PC-9 (cell line): ENCODE data around the gene HTR3D. TPM values are rescaled to one million over a fixed set of nuclear protein-coding genes. Genes with fewer than 3 reads are reported as not detected.
"Not testable (repeated sequence)": the region's sequence is repeated elsewhere in the genome, so short reads cannot be mapped to it uniquely, and the experiment has no call there.

ENCODE experiments used
- BruUV-seq: library from RNA; stranded (reverse); fragments of 400-500 nt; replicated peaks from 2 replicates; lab custom pipeline; 2021; lab: Mats Ljungman, UMichigan
- CTCF ChIA-PET: fragments of 300-600 bp; sonication (Branson Sonifier 250); formaldehyde crosslinking; loops from one replicate; lab custom pipeline; 2022; ENCODE audit warnings: antibody characterized with exemption; lab: Charles Lee
- POLR2A ChIA-PET: fragments of 300-600 bp; sonication (Branson Sonifier 250); formaldehyde crosslinking; loops from one replicate; lab custom pipeline; 2022; ENCODE audit warnings: antibody characterized with exemption; ENCODE audit not compliant: unreplicated experiment; lab: Charles Lee
- DNase-seq, 2 experiments: peaks; one replicate each; pipeline versions ENCODE4 v3.0.0 to v3.0.0-alpha.2; 2015 to 2022; ENCODE audit warnings: mixed read lengths in 1 of 2
- H2AFZ ChIP-seq: fragments of 200-600 bp; sonication (generic); 2 replicates; pipeline ENCODE4 v1.8.1; 2017; ENCODE audit warnings: antibody characterized with exemption
- H3F3A ChIP-seq: fragments of 200-600 bp; sonication (generic); 2 replicates; pipeline ENCODE4 v1.8.1; 2017; ENCODE audit warnings: antibody characterized with exemption, mild to moderate bottlenecking, low read depth; ENCODE audit not compliant: insufficient read depth
- H3K27ac ChIP-seq: fragments of 200-600 bp; sonication (generic); 2 replicates; pipeline ENCODE4 v1.6.1; 2016; ENCODE audit warnings: mixed run types
- H3K27me3 ChIP-seq: fragments of 200-600 bp; sonication (generic); 2 replicates; pipeline ENCODE4 v1.6.1; 2016; ENCODE audit warnings: low read depth, mixed run types; ENCODE audit not compliant: insufficient read depth
- H3K36me3 ChIP-seq: fragments of 200-600 bp; sonication (generic); 2 replicates; pipeline ENCODE4 v1.6.1; 2016; ENCODE audit warnings: low read depth, mixed run types
- H3K4me1 ChIP-seq: fragments of 200-600 bp; sonication (generic); replicated peaks from 2 replicates; pipeline ENCODE4 v1.6.1; 2016; ENCODE audit warnings: mixed run types; ENCODE audit not compliant: insufficient read depth
- H3K4me2 ChIP-seq: fragments of 200-600 bp; sonication (generic); 2 replicates; pipeline ENCODE4 v1.6.1; 2017; ENCODE audit warnings: mixed run types
- H3K4me3 ChIP-seq: fragments of 200-600 bp; sonication (generic); 2 replicates; pipeline ENCODE4 v1.6.1; 2016; ENCODE audit warnings: mixed run types
- H3K79me2 ChIP-seq: fragments of 200-600 bp; sonication (generic); 2 replicates; pipeline ENCODE4 v1.6.1; 2017; ENCODE audit warnings: low read depth, mixed run types
- H3K9me2 ChIP-seq: fragments of 200-600 bp; sonication (generic); 2 replicates; pipeline ENCODE4 v1.8.1; 2017; ENCODE audit warnings: mild to moderate bottlenecking; ENCODE audit not compliant: insufficient read depth
- H3K9me3 ChIP-seq: fragments of 200-600 bp; sonication (generic); 2 replicates; pipeline ENCODE4 v1.8.1; 2016; ENCODE audit warnings: low read depth; ENCODE audit not compliant: insufficient read depth
- H4K20me1 ChIP-seq: fragments of 200-600 bp; sonication (generic); 2 replicates; pipeline ENCODE4 v1.8.1; 2017; ENCODE audit not compliant: insufficient read depth
- CTCF ChIP-seq: fragments of 200-600 bp; sonication (generic); conservative IDR thresholded peaks from 2 replicates; pipeline ENCODE4 v1.6.1; 2017; ENCODE audit warnings: mixed run types, antibody characterized with exemption, mild to moderate bottlenecking, moderate library complexity
- EZH2 ChIP-seq: fragments of 200-600 bp; sonication (generic); IDR thresholded peaks from 2 replicates; pipeline ENCODE4 v1.8.0; 2017; ENCODE audit warnings: antibody characterized with exemption, low read depth
- intact Hi-C: fragments of 100-400 bp; cut with micrococcal nuclease; formaldehyde crosslinking; loops from one replicate; pipeline ENCODE4 v1.10.0; 2022; ENCODE audit not compliant: unreplicated experiment
- total RNA-seq: library from RNA; stranded (reverse); gene quantifications from 2 replicates; pipeline ENCODE4 v1.2.3, GENCODE V29; 2021

The HTR3D gene
- total RNA-seq, 1 experiment from 2014 or later, result not detected

- CTCF ChIA-PET, result interaction anchor here (0.5 kb wide), 1 partner anchor 21 kb away, joined by 5 read pairs; no protein-coding TSS in a partner anchor
Observed at GRCh38 chr3:184067573-184068055, 36.1 kb downstream of the HTR3D start.

DNA sequence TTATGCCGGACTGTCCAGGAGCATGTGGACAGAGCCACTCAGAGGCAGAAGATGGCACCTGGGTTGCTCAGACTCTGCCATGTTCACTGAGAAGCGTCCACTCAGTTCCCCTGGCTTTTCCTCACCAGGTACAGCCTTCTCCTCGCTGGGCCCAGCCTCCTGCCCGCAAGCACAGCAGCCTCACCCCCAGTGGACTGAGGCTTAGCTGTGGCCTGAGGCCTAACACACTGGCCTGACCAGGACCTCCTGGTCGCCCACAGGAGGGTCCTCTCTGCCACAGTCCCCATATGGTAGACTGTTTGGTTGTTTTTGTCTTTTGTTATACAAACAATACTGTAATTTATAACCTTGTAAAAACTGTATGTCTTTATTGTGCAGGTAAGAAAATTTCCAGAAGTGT, 36.8 kb downstream of the HTR3D start:
- BruUV-seq, result no TSS peak
- peaks cover 6% of the 10 kb centered on the region; the same call in 1 of the 2 replicates for H3K27me3 ChIP-seq
- DNase-seq, result no peak
- H3K9me2 ChIP-seq, result no peaks in the 10 kb centered on the region
- H3K9me3 ChIP-seq, result 0 out of 2 replicates have a peak, but pooled peaks cover 10% of the 10 kb centered on the region
- H2AFZ ChIP-seq, result no peak overlapping the region
- ChIA-PET CTCF (no interaction called here), POLR2A (no interaction called here)
- no peaks in the 10 kb centered on the region for H3K36me3 ChIP-seq
- no peak overlapping the region for H3K4me2 ChIP-seq
- H3K4me1 ChIP-seq, result no peaks in the 10 kb centered on the region
- intact Hi-C loops, result no loop called here
- H4K20me1 ChIP-seq, result no peaks in the 10 kb centered on the region
- H3K79me2 ChIP-seq, result no peaks in the 10 kb centered on the region
- H3K27ac ChIP-seq, result no peak overlapping the region
- TF ChIP-seq EZH2 (no peak), CTCF (no peak)
- no peaks in the 10 kb centered on the region for H3F3A ChIP-seq
- H3K4me3 ChIP-seq, result no peak overlapping the region

More at GRCh38 chr3:184067573-184068055, 36.1 kb downstream of the HTR3D start:
- Histone ChIP-seq H4K20me1 (no peaks in the 10 kb centered on the region), H3K79me2 (no peaks in the 10 kb centered on the region), H3K9me3 (0 out of 2 replicates have a peak, but pooled peaks cover 10% of the 10 kb centered on the region), H3K27me3 (no peaks in the 10 kb centered on the region), H3K9me2 (no peaks in the 10 kb centered on the region), H3K27ac (no peak overlapping the region), H3F3A (no peaks in the 10 kb centered on the region), H3K36me3 (no peaks in the 10 kb centered on the region), H3K4me1 (no peaks in the 10 kb centered on the region), H2AFZ (peak overlapping the region; percentile 30; the same call in 1 of the 2 replicates), H3K4me2 (no peak overlapping the region), H3K4me3 (no peak overlapping the region)
- POLR2A ChIA-PET, result no interaction called here
- BruUV-seq, result no TSS peak
- DNase-seq, result no peak
- no peak for TF ChIP-seq CTCF
- no peak for TF ChIP-seq EZH2
- intact Hi-C loops, result no loop called here

- H3K4me1 ChIP-seq, CTCF ChIA-PET, H2AFZ ChIP-seq, H3K9me2 ChIP-seq, DNase-seq, H4K20me1 ChIP-seq, H3K36me3 ChIP-seq, BruUV-seq, H3K9me3 ChIP-seq, H3K27ac ChIP-seq, H3K4me2 ChIP-seq, H3K79me2 ChIP-seq, intact Hi-C loops, H3K4me3 ChIP-seq, H3F3A ChIP-seq, POLR2A ChIA-PET: not testable (repeated sequence)
- peaks cover 13% of the 10 kb centered on the region; the same call in 1 of the 2 replicates for H3K27me3 ChIP-seq
Observed at GRCh38 chr3:184071142-184071541, 39.6 kb downstream of the HTR3D start.
